Uterus (tissue), 2 donors: ENCODE results near the gene TCF4.

Experiments used
- CTCF ChIP-seq, 4 experiments: fragments of 200-600 bp in 2 of 4; fragments of 450-650 bp in 2 of 4; sonication (generic) in 2 of 4; IDR thresholded peaks; one replicate each; pipeline ENCODE4 v1.5.1; 2016 to 2019; ENCODE audit warnings: antibody characterized with exemption in 4 of 4, mild to moderate bottlenecking in 2 of 4, moderate library complexity in 1 of 4
- POLR2A ChIP-seq, 2 donors: fragments of 450-650 bp; IDR thresholded peaks; one replicate each; pipeline ENCODE4 v1.6.1; 2016; ENCODE audit warnings: antibody characterized with exemption in 2 of 2, mild to moderate bottlenecking in 1 of 2, moderate library complexity in 1 of 2

- TF ChIP-seq CTCF (IDR thresholded peaks at IDR 0.05) (no peak), POLR2A (IDR thresholded peaks at IDR 0.05) (peak in 1 of 2 donors; percentile 33)
These were observed 165.4 kb downstream of the TCF4 start for GRCh38 chr18:55422456-55423180.
